ENCODE measurements around the gene CISH.

The CISH gene

GRCh38 chr3:50568947-50569749 lies 42.4 kb downstream of the CISH start, which contains the start of gene HEMK1:
HEMK1 (plus strand) TSS chr3:50569522; CDS start chr3:50571105, 1,583 bp downstream.
- peak; percentile 80 for DNase-seq

- DNase-seq: peak; percentile 47
Measured at GRCh38 chr3:50567386-50568167, 44.0 kb downstream of the CISH start, which contains the start of gene C3orf18. C3orf18 (minus strand) TSS chr3:50567747; CDS start chr3:50565699, 2,048 bp downstream.

- no peak for DNase-seq
Measured at GRCh38 chr3:50567011-50567385, 44.6 kb downstream of the CISH start.

GRCh38 chr3:50564321-50564720 lies 47.3 kb downstream of the CISH start:
- DNase-seq: no peak

- no peak for DNase-seq
Measured at GRCh38 chr3:50563867-50564266, 47.7 kb downstream of the CISH start.

- no peak for DNase-seq
Measured at GRCh38 chr3:50562861-50563260, 48.7 kb downstream of the CISH start.

GRCh38 chr3:50559702-50560101 lies 51.9 kb downstream of the CISH start:
- no peak for DNase-seq

GRCh38 chr3:50557915-50558314 lies 53.7 kb downstream of the CISH start:
- DNase-seq: no peak

GRCh38 chr3:50557106-50557505 lies 54.5 kb downstream of the CISH start:
- DNase-seq: no peak

Data from NCI-H1436 (cell line).